ENCODE data around the gene REEP1. TPM values are rescaled to one million over a fixed set of nuclear protein-coding genes. Genes with fewer than 3 reads are reported as not detected.

REEP1 gene
- total RNA-seq, 4 donors from 2014 or later: 0.34 to 5.2 (median 2.4) TPM

- Histone ChIP-seq H3K27me3 (no peaks in the 10 kb centered on the region), H3K9me3 (no peaks in the 10 kb centered on the region), H3K27ac (no peak overlapping the region), H3K4me3 (no peak overlapping the region), H3K36me3 (no peaks in the 10 kb centered on the region), H3K4me1 (no peaks in the 10 kb centered on the region)
- no peak for TF ChIP-seq POLR2A (IDR thresholded peaks at IDR 0.05)
- no peak for TF ChIP-seq POLR2AphosphoS5 (IDR thresholded peaks at IDR 0.05)
- TF ChIP-seq, protein P1, sequence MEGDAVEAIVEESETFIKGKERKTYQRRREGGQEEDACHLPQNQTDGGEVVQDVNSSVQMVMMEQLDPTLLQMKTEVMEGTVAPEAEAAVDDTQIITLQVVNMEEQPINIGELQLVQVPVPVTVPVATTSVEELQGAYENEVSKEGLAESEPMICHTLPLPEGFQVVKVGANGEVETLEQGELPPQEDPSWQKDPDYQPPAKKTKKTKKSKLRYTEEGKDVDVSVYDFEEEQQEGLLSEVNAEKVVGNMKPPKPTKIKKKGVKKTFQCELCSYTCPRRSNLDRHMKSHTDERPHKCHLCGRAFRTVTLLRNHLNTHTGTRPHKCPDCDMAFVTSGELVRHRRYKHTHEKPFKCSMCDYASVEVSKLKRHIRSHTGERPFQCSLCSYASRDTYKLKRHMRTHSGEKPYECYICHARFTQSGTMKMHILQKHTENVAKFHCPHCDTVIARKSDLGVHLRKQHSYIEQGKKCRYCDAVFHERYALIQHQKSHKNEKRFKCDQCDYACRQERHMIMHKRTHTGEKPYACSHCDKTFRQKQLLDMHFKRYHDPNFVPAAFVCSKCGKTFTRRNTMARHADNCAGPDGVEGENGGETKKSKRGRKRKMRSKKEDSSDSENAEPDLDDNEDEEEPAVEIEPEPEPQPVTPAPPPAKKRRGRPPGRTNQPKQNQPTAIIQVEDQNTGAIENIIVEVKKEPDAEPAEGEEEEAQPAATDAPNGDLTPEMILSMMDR (IDR thresholded peaks at IDR 0.05): no peak
- TF ChIP-seq EP300 (IDR thresholded peaks at IDR 0.05): no peak
- no peak for DNase-seq (ENCODE audit: low spot score in 2 of 2)
- 82% methylated on average over 7 of the region's 9 CpGs for WGBS
Observed at GRCh38 chr2:86323273-86324021, 14.0 kb downstream of the REEP1 start.

DNA sequence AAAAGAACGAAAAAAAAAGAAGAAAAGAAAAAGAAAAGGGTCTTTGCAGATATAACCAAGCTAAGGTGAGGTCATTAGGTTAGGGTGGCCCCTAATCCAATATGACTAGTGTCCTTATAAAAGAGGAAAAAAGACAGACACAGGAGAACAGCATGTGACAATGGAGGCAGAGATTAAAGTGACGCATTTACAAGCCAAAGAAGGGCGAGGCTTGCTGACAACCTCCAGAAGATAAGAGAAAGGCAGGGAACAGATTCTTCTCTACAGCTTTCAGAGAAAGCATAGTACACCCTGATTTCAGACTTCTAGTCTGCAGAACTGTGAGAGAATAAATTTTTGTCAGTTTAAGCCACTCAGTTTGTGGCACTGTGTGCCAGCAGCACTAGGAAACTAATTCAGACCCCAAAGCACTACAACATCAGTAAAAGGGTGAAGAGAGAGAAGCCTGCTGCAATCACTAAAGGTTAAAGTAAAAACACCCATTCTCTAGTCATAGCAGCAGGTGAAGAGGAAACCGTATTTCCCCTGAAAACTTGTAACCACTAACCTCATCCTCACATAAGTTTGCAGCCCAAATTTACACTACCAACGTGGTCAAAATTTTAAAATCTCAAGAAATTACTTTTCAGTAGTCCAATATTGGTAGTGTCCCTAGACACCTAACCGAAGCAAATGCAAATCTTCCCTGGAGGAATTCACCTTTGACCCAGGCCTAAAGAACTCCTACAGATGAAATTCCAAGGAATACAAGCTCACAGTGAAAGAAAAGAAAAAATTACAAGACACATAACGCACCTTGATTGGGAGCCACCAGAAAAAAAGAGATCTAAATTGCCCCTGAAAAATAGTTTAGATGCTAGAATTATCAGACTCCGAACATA, 17.5 kb downstream of the REEP1 start:
- H3K4me1 ChIP-seq: no peaks in the 10 kb centered on the region
- no peak overlapping the region for H3K27ac ChIP-seq
- H3K9me3 ChIP-seq: no peaks in the 10 kb centered on the region
- H3K27me3 ChIP-seq: peaks cover 3% of the 10 kb centered on the region
- no peak overlapping the region for H3K4me3 ChIP-seq
- TF ChIP-seq, protein P1 (IDR thresholded peaks at IDR 0.05): no peak
- no peak for TF ChIP-seq POLR2AphosphoS5 (IDR thresholded peaks at IDR 0.05)
- TF ChIP-seq EP300 (IDR thresholded peaks at IDR 0.05): no peak
- DNase-seq (ENCODE audit: low spot score in 2 of 2): no peak
- 72% methylated on average over 8 of the region's 8 CpGs for WGBS
- H3K36me3 ChIP-seq: no peaks in the 10 kb centered on the region

DNA sequence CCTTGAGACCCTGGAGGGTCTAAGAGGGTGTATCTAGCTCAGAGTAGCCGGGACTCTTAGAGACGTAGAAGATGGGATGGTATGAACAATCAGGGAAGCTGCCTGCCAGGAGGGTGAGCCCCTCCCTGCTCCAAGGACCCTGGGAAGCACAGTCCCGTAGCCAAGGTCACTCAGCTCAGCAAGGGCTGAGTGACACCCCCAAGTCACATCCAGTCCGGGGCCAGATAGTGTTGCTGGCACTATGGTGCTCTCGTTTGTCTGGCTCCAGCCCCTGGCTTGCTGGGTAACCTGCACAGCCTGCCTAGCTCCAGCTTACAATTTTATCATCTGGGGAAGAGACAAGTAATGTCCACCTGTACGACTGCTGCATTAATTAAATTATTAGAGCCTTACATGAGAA, 22.3 kb downstream of the REEP1 start:
- WGBS: 88% methylated on average over 6 of the region's 6 CpGs
- no peaks in the 10 kb centered on the region for H3K4me1 ChIP-seq
- H3K36me3 ChIP-seq: no peaks in the 10 kb centered on the region
- no peak overlapping the region for H3K4me3 ChIP-seq
- peaks cover 3% of the 10 kb centered on the region for H3K27me3 ChIP-seq
- H3K27ac ChIP-seq: no peak overlapping the region
- TF ChIP-seq EP300 (IDR thresholded peaks at IDR 0.05) (no peak), POLR2A (IDR thresholded peaks at IDR 0.05) (no peak), POLR2AphosphoS5 (IDR thresholded peaks at IDR 0.05) (no peak)
- TF ChIP-seq, protein P1 (IDR thresholded peaks at IDR 0.05): no peak
- no peak for DNase-seq (ENCODE audit: low spot score in 2 of 2)
- H3K9me3 ChIP-seq: no peaks in the 10 kb centered on the region

DNA sequence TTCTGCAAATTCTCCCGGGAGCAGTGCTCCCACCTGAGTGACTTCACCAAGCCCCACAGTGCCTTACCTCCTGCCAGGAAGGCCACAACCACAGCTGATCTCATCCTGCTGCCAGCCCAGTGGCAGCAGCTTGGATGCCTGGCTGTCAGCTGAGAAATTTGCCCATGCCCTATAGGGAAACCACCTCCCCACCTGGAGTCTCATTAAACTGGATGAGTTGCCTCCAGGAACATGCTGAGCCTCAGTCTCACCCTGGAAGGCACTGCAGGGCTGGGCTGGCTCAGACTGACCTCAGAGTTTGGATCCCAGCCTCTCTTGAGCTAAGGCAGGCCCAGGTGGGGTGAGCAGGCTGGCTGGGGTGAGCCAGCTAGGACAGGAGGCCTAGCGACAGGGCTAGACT, 23.3 kb downstream of the REEP1 start:
- Histone ChIP-seq H3K36me3 (no peaks in the 10 kb centered on the region), H3K9me3 (no peaks in the 10 kb centered on the region), H3K4me1 (no peaks in the 10 kb centered on the region), H3K27me3 (peaks cover 3% of the 10 kb centered on the region), H3K4me3 (no peak overlapping the region), H3K27ac (no peak overlapping the region)
- 75% methylated on average over 1 of the region's 2 CpGs for WGBS
- DNase-seq (ENCODE audit: low spot score in 2 of 2): no peak
- TF ChIP-seq POLR2AphosphoS5 (IDR thresholded peaks at IDR 0.05) (no peak), POLR2A (IDR thresholded peaks at IDR 0.05) (no peak), EP300 (IDR thresholded peaks at IDR 0.05) (no peak)
- TF ChIP-seq, protein P1 (IDR thresholded peaks at IDR 0.05): no peak

DNA sequence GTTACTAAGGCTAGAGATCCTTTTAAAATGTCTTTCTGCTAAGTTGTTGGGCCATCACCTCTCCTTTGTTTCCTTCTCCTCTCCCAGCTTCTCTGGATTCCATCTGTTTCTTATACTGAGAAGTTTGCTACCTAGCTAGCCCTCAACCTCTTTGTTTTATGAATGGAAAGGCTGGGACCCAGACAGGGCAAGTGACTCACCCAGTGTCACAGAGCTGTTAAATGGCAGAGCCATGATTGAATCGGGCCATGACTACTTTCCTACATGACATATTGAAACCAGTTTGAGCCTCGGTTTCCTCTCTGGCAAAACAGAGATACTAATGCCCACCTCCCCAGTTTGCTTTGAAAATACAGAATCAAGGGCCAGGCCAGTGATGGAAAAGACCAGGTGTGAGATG, 24.1 kb downstream of the REEP1 start:
- Histone ChIP-seq H3K9me3 (no peaks in the 10 kb centered on the region), H3K36me3 (no peaks in the 10 kb centered on the region), H3K4me1 (no peaks in the 10 kb centered on the region), H3K27me3 (peaks cover 3% of the 10 kb centered on the region), H3K4me3 (no peak overlapping the region), H3K27ac (no peak overlapping the region)
- WGBS: 79% methylated on average over 2 of the region's 2 CpGs
- DNase-seq (ENCODE audit: low spot score in 2 of 2): no peak
- TF ChIP-seq EP300 (IDR thresholded peaks at IDR 0.05) (no peak), POLR2AphosphoS5 (IDR thresholded peaks at IDR 0.05) (no peak), POLR2A (IDR thresholded peaks at IDR 0.05) (no peak)
- TF ChIP-seq, protein P1 (IDR thresholded peaks at IDR 0.05): no peak

Data from suprapubic skin (tissue), 4 donors.